CD14-positive monocyte (primary cell): ENCODE measurements around the gene CCDC89. TPM values are rescaled to one million over a fixed set of nuclear protein-coding genes. Genes with fewer than 3 reads are reported as not detected.
"Not testable (repeated sequence)": the region's sequence is repeated elsewhere in the genome, so short reads cannot be mapped to it uniquely, and the experiment has no call there.

Experiments
- DNase-seq, 3 donors: peaks; one replicate each; pipeline ENCODE4 v3.0.0-alpha.2; 2011 to 2022
- H2AFZ ChIP-seq: 2 replicates; pipeline ENCODE4 v1.6.0; 2012; ENCODE audit warnings: mild to moderate bottlenecking, low read depth, low read length, inconsistent platforms; ENCODE audit not compliant: insufficient read depth, poor library complexity, severe bottlenecking
- H3K27ac ChIP-seq, 2 donors: 1 replicate in 1 of 2; 2 replicates in 1 of 2; pipeline ENCODE4 v1.5.1; 2012 to 2013; ENCODE audit warnings: low read length in 2 of 2, control low read depth in 1 of 2, inconsistent platforms in 1 of 2, low read depth in 1 of 2, mild to moderate bottlenecking in 1 of 2
- H3K27me3 ChIP-seq, 2 donors: one replicate each; pipeline versions ENCODE4 v1.6.0 to v1.6.1; 2011 to 2013; ENCODE audit warnings: low read length in 2 of 2; ENCODE audit not compliant: control insufficient read depth in 2 of 2, insufficient read depth in 2 of 2
- H3K36me3 ChIP-seq, 2 donors: replicated peaks in 1 of 2; 1 replicate in 1 of 2; 2 replicates in 1 of 2; pipeline versions ENCODE4 v1.5.1 to v1.6.1; 2012 to 2013; ENCODE audit warnings: low read length in 2 of 2, control low read depth in 1 of 2, inconsistent platforms in 1 of 2, mild to moderate bottlenecking in 1 of 2; ENCODE audit not compliant: insufficient read depth in 2 of 2, control insufficient read depth in 1 of 2
- H3K4me1 ChIP-seq, 2 donors: 1 replicate in 1 of 2; 2 replicates in 1 of 2; pipeline versions ENCODE4 v1.5.1 to v1.6.1; 2012 to 2013; ENCODE audit warnings: low read length in 2 of 2, control low read depth in 1 of 2, inconsistent platforms in 1 of 2, mild to moderate bottlenecking in 1 of 2, moderate library complexity in 1 of 2; ENCODE audit not compliant: insufficient read depth in 2 of 2, control insufficient read depth in 1 of 2
- H3K4me2 ChIP-seq: replicated peaks from 2 replicates; pipeline ENCODE3; 2012; ENCODE audit warnings: low read length, moderate library complexity, mild to moderate bottlenecking; ENCODE audit not compliant: poor library complexity, severe bottlenecking; ENCODE audit errors: extremely low read depth
- H3K4me3 ChIP-seq, 3 experiments: fragments of 200-600 bp in 1 of 3; sonication (generic) in 1 of 3; replicated peaks in 1 of 3; 1 replicate in 2 of 3; 2 replicates in 1 of 3; pipeline ENCODE4 v1.5.1; 2011 to 2013; ENCODE audit warnings: low read length in 3 of 3, mild to moderate bottlenecking in 3 of 3, control low read depth in 2 of 3, low read depth in 2 of 3, inconsistent platforms in 1 of 3, moderate library complexity in 1 of 3
- H3K79me2 ChIP-seq: 2 replicates; pipeline ENCODE4 v1.6.0; 2012; ENCODE audit warnings: mild to moderate bottlenecking, control low read depth, inconsistent platforms, low read length, moderate library complexity; ENCODE audit not compliant: insufficient read depth
- H3K9ac ChIP-seq: 2 replicates; pipeline ENCODE4 v1.6.0; 2017; ENCODE audit warnings: low read length, mild to moderate bottlenecking; ENCODE audit not compliant: insufficient read depth, poor library complexity, severe bottlenecking
- H3K9me3 ChIP-seq, 2 donors: replicated peaks in 1 of 2; 1 replicate in 1 of 2; 2 replicates in 1 of 2; pipeline versions ENCODE4 v1.5.1 to v1.6.1; 2012 to 2013; ENCODE audit warnings: low read length in 2 of 2, control low read depth in 1 of 2; ENCODE audit not compliant: control insufficient read depth in 1 of 2, insufficient read depth in 1 of 2
- H4K20me1 ChIP-seq: 2 replicates; pipeline ENCODE4 v1.6.0; 2012; ENCODE audit warnings: mild to moderate bottlenecking, low read length, control low read depth, moderate library complexity; ENCODE audit not compliant: insufficient read depth
- H3K27ac Mint-ChIP-seq, 7 donors: one replicate each; pipeline ENCODE4 v1.8.0; 2020; ENCODE audit warnings: mild to moderate bottlenecking in 7 of 7, mixed read lengths in 7 of 7, moderate library complexity in 6 of 7, inconsistent platforms in 2 of 7
- H3K27me3 Mint-ChIP-seq, 3 donors: one replicate each; pipeline ENCODE4 v1.8.0; 2021 to 2022; ENCODE audit warnings: low read depth in 3 of 3, mild to moderate bottlenecking in 3 of 3, mixed read lengths in 3 of 3, moderate library complexity in 3 of 3, inconsistent platforms in 1 of 3
- H3K36me3 Mint-ChIP-seq, 2 donors: one replicate each; pipeline ENCODE4 v1.8.0; 2020; ENCODE audit warnings: mixed read lengths in 2 of 2, inconsistent platforms in 1 of 2, mild to moderate bottlenecking in 1 of 2
- H3K4me1 Mint-ChIP-seq: one replicate; pipeline ENCODE4 v1.8.0; 2020; ENCODE audit warnings: mild to moderate bottlenecking, mixed read lengths
- H3K4me3 Mint-ChIP-seq, 2 donors: one replicate each; pipeline ENCODE4 v1.8.0; 2020; ENCODE audit warnings: mild to moderate bottlenecking in 2 of 2, mixed read lengths in 2 of 2, moderate library complexity in 1 of 2
- H3K9me3 Mint-ChIP-seq, 7 donors: one replicate each; pipeline ENCODE4 v1.8.0; 2020 to 2022; ENCODE audit warnings: mixed read lengths in 7 of 7, mild to moderate bottlenecking in 6 of 7, moderate library complexity in 6 of 7, inconsistent platforms in 2 of 7
- WGBS: methylation state at CpG from one replicate; pipeline ENCODE4 v1.1.5; 2013; ENCODE audit warnings: missing lambda C conversion rate; ENCODE audit not compliant: insufficient coverage; 5-methylcytosine and 5-hydroxymethylcytosine counted together
- intact Hi-C, 2 donors: fragments of 100-400 bp; cut with micrococcal nuclease; formaldehyde crosslinking; loops; one replicate each; pipeline versions ENCODE4 v1.15.0 to v1.15.1; 2023
- polyA plus RNA-seq, 3 donors: library from polyadenylated mRNA; depleted of rRNA in 1 of 3; unstranded in 2 of 3; stranded (reverse) in 1 of 3; fragments of 300-500 nt in 2 of 3; fragments of >200 nt in 1 of 3; fragmentation: Illumina TruSeq in 2 of 3; gene quantifications; 1 replicate in 2 of 3; 2 replicates in 1 of 3; pipeline ENCODE4 v1.2.3, GENCODE V29; 2012 to 2021
- TF ChIP-seq, protein P1 (sequence below): fragments of 200-600 bp; IDR thresholded peaks from one replicate; pipeline ENCODE4 v1.8.0; 2022; ENCODE audit warnings: antibody characterized with exemption, mild to moderate bottlenecking

CCDC89 gene
- polyA plus RNA-seq, 3 donors: not detected

DNA sequence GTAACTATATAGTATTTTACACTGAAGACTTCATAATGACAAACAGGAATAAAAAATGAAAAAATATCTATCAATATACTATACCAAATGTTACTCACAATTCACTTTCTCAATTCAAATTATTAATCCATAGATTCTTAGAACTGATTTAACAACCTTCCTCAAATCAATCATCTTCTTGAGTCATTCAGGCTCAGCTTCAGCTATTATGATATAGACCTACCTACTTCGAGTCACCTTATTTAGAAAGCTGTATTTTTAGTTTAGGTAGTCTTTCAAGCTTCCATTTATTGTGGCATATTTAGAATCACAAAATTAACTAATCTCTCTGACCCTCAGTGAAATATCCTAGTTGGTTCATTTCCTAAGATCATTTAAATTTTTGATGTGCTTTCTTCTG lies 29.2 kb downstream of the CCDC89 start:
- Mint-ChIP-seq H3K27ac (no peak overlapping the region), H3K9me3 (no peaks in the 10 kb centered on the region), H3K27me3 (no peaks in the 10 kb centered on the region), H3K36me3 (peaks cover 44 to 49% of the 10 kb centered on the region in 2 donors), H3K4me1 (peaks cover 24% of the 10 kb centered on the region), H3K4me3 (no peak overlapping the region)
- Histone ChIP-seq H4K20me1 (peaks cover 51% of the 10 kb centered on the region), H3K4me2 (no peak overlapping the region), H3K9ac (no peak overlapping the region), H3K27ac (no peak overlapping the region), H2AFZ (no peak overlapping the region), H3K79me2 (peaks cover 57% of the 10 kb centered on the region), H3K36me3 (peaks cover 53 to 76% of the 10 kb centered on the region in 2 donors), H3K27me3 (no peaks in the 10 kb centered on the region), H3K9me3 (no peaks in the 10 kb centered on the region), H3K4me3 (no peak overlapping the region), H3K4me1 (peaks cover 3 to 8% of the 10 kb centered on the region in 2 donors)
- WGBS: no CpG with 5 or more reads among the region's 1 CpG
- DNase-seq: no peak
- intact Hi-C loops: no loop called here
- TF ChIP-seq, protein P1, sequence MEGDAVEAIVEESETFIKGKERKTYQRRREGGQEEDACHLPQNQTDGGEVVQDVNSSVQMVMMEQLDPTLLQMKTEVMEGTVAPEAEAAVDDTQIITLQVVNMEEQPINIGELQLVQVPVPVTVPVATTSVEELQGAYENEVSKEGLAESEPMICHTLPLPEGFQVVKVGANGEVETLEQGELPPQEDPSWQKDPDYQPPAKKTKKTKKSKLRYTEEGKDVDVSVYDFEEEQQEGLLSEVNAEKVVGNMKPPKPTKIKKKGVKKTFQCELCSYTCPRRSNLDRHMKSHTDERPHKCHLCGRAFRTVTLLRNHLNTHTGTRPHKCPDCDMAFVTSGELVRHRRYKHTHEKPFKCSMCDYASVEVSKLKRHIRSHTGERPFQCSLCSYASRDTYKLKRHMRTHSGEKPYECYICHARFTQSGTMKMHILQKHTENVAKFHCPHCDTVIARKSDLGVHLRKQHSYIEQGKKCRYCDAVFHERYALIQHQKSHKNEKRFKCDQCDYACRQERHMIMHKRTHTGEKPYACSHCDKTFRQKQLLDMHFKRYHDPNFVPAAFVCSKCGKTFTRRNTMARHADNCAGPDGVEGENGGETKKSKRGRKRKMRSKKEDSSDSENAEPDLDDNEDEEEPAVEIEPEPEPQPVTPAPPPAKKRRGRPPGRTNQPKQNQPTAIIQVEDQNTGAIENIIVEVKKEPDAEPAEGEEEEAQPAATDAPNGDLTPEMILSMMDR: no peak

DNA sequence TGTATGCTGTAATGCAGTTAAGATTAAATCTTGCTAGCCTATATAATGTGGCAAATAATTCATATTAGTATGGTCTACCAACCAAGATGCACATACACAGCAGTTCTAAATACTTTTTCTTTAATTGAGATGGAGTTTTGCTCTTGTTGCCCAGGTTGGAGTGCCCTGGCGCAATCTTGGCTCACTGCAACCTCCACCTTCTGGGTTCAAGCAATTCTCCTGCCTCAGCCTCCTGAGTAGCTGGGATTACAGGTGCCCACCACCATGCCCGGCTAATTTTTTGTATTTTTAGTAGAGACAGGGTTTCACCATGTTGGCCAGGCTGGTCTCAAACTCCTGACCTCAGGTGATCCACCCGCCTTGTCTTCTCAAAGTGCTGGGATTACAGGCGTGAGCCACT lies 31.7 kb downstream of the CCDC89 start:
- H3K9ac ChIP-seq, H3K4me3 Mint-ChIP-seq, H3K9me3 Mint-ChIP-seq, DNase-seq, intact Hi-C loops, H3K27me3 Mint-ChIP-seq, H3K27ac ChIP-seq, H3K4me2 ChIP-seq, H3K4me3 ChIP-seq, H3K9me3 ChIP-seq, H3K27me3 ChIP-seq, H3K4me1 ChIP-seq, H2AFZ ChIP-seq: not testable (repeated sequence)
- H3K27ac Mint-ChIP-seq: peak overlapping the region in 1 of 7 donors; percentile 6
- peaks cover 12% of the 10 kb centered on the region for H3K4me1 Mint-ChIP-seq
- H3K79me2 ChIP-seq: peaks cover 45% of the 10 kb centered on the region
- H3K36me3 ChIP-seq: peaks cover 46 to 66% of the 10 kb centered on the region in 2 donors
- peaks cover 29 to 39% of the 10 kb centered on the region in 2 donors for H3K36me3 Mint-ChIP-seq
- peaks cover 30% of the 10 kb centered on the region for H4K20me1 ChIP-seq
- WGBS: no CpG with 5 or more reads among the region's 4 CpGs
